Activated CD4-positive, alpha-beta T cell treated with anti-CD3 and anti-CD28 coated beads, Interleukin-2, amount 50 U/mL, for 16 hours (primary cell): ENCODE results near the gene DOCK9.

ENCODE experiments used
- DNase-seq: peaks from one replicate; pipeline ENCODE4 v3.0.0-alpha.2; 2020

Gene DOCK9

DNA sequence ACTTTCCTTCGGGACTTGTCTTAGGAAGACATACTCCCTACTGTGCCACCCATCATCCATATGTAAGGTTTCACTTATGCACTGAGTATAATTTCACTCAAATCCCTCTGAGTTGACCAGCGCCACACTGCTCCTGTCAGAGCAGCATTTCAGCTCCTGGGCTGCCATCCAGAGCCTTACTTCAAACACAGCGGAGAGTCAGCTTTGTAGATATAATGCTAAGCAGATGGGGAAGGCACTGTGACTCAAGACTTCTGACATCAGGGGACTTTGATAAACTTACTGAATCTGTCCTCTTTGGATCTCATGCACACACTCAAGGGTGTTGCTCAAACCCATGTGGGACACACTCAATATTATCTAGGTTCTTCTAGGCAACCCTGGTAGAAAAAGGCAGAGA is 34.9 kb downstream of the DOCK9 start:
- no peak for DNase-seq

- DNase-seq: no peak
Observed at GRCh38 chr13:98942485-98942884, 35.4 kb downstream of the DOCK9 start.

DNA sequence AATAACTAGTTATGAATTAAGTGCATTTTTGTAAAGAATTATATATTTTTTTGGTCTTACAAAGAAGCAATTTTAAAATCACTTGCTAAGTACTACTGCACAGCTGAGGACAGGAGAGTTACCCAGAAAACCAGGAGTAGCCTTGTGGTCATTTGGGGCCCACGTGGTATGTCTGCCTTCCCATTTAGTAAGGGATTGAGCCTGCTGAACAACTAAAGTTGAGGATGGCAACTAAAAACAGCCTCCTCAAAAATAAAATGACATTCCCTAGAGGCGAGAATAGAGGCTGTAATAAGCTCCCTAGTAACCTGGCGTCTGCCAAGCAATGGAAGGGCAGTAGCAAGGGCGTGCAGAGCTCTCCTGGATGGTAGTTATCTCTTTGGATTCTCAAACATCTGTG is 36.3 kb downstream of the DOCK9 start:
- no peak for DNase-seq

DNA sequence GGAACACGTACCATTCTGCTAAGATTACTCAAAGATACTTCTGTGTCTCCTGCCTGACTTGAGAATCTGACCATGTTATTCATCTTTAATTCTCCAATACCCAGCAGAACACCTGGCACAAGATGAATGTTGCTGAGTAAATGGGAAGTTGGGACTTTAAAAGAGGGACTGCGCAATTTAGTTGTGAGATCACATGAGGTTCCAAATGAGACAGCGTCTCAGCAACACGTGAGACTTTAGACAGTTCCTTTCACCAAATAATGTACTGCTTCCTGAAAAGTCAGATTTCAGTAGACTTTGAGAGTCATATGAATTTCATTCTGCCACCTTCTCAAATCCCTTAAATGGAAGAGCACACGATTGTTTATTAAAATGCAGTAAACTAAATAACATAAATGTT is 36.7 kb downstream of the DOCK9 start:
- no peak for DNase-seq

DNA sequence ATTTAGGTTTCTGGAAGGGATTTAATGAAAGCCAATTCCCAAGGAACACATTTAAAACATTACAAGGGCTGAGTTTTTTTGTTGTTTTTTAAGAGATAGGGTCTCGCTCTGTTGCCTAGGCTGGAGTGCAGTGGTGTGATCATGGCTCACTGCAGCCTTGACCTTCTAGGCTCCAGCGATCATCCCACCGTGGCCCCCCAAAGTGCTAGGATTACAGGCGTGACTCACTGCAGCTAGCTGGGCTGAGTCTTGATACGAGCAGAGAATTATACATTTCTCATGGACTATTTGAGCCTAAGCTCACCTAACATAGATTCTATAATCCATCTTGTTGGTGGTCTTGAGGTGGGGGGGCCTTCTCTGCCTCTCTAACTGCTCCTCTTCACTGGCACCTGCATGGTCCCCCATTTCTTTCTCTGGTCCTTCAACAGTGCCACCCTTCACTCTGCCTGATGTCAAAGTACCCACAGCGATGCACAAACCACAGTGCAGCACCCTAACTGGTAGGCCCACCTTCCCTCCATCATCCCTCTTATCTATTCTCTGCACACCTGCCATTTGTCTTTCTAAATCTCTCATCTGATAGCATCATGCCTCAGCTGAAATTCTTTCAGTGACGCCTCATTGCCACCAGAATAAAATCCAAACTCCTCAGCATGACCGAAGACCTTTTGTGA is 37.4 kb downstream of the DOCK9 start:
- DNase-seq: no peak

DNA sequence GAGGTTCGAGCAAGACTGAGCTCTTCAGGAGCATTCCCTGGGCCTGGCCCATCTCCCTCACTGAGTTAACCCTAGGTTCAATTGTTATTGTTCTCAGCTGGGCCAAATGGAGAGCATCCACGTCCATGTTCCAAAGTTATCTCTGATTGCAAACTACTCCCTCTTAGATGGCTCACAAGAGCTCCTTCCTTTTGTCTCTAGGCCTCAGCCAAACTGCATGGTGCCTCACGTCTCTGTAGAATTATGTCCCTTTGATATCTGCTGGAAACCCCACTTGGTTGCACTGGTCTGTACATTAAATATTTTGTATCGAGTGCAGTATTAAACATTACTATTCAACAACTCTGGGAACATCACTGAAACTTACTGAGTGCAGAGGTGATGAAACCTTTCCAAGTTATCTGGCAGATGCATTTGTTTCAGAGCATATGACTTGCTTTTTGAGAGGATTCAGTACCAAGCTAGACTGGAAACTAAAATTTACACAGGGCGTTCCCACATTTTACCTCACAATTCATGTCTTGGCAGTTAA is 38.1 kb downstream of the DOCK9 start:
- DNase-seq: no peak

DNA sequence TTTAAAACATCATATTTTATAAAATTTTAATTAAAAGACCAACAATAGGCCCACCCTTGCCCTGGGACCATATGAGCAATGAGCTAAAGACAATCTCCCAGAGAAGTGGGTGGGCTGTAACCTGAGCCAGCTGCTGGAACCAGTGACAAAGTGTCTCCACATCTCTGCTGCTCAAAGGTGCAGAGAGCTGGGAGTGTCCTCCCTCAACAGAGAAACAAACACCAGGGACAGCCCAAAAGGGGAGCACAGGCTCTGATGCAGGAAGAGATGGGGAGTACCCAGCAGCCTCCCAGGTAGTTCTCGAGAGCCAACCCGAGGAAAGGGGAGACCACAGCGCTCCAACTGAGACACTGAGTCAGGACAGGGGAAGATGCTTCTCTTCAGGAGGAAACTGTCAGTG is 39.1 kb downstream of the DOCK9 start:
- DNase-seq: no peak

GRCh38 chr13:98937911-98938381 is 39.9 kb downstream of the DOCK9 start:
- no peak for DNase-seq

GRCh38 chr13:98934243-98934642 is 43.6 kb downstream of the DOCK9 start:
- DNase-seq: no peak

- no peak for DNase-seq
Observed at GRCh38 chr13:98930151-98930591, 47.7 kb downstream of the DOCK9 start.

DNA sequence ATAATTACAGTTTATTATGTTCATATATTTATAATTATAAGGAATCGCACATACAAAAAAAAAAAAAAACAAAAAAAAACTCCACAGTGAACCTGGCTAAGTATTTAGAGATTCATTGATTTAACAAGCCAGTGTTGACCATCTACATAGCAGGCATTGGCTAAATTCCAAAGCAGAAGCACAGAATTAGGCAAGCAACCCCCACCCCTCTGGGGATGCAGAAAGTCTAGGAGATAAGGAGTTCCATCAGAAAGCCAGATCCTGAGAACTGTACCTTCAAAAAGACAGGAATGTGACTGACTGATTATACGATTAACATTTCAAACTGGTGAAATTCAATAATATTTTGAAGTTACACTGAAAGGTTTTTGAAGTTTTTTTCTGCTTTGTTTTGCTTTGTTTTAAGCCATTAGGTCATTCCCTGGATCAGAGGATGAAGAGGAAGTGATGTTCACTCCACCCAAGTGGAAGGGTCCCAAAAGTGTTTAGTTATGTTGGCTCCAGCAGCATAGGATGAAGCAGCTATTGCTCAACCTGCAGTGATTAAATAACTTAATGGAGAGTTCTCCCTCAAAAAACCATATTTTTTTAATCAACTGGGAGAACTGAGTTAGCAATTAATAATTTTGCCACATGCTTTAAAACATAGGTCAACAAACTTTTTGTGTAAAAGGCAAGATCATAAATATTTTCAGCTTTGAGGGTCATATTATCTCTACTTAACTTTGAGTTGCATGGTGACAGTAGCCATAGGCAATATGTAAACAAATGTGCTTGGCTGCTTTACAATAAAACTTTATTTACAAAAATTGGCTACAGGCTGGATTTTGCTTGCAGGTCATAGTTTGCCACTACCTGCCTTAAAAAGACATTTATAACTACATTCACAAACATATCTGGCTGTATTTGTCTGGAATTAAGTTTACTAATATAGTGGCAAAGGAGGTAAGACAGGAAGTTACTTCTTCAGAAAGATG is 49.6 kb downstream of the DOCK9 start:
- no peak for DNase-seq

GRCh38 chr13:98925949-98926348 is 51.9 kb downstream of the DOCK9 start:
- no peak for DNase-seq

DNA sequence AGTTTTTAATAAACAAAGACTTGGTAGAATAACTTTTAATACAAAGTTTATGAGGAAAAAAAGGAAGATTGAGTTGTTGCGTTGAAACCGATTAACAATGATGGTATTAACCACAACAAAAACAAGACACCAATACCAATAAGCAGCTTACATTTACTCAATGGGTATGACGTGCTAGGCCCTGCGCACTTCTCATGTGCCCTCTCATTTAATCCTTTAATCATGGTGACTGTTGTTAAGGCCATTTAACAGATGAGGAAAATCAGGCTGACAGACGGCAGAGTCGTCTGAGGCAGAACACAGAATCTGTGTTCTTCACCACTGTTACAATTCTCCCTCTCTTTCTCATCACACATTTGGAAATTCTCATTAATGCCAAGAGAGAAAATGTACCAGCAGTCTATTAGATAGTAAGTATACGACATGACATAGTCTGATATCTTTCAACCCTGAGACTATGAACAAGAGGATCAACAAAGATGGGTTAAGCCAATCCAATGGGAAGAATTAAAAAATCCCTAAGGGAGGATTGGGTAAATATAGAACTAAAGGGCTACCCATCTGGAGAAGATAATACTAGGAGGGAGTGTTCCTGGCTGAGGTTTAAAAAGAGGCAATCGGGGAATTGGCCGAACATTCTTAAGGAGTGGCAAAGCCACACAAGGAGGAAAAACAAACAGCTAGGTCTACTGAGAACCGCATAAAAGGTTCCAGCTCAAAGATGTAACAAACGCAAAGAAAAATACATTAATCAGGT is 54.0 kb downstream of the DOCK9 start:
- no peak for DNase-seq

GRCh38 chr13:98922306-98922705 is 55.6 kb downstream of the DOCK9 start:
- no peak for DNase-seq

- no peak for DNase-seq
Observed at GRCh38 chr13:98921786-98922185, 56.1 kb downstream of the DOCK9 start.

DNA sequence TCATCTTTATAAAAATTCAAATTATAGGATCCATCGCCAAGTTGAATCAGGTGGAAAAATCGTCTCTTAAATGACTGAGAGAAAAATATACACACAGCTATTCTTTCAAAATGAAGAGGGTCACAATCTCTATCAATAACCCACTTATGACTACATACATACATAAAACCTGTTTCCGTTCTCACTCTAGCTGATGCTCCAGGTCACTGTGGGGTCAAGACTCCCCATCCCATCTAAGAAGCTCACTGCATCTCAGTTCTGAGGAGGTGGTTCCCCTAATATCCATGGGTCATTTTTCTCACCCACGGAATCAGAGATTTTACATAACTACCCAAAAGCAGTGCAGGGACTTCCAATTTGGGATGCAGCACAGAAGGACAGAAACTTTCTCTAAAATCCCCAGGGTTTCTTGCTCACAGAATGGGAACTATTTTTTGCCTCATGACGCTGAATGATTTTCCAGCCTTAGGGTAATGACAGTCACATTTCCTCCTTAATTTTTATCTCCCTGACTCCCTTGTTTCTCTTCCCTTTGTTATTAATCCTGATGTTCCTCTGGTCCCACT is 56.8 kb downstream of the DOCK9 start:
- DNase-seq: no peak

DNA sequence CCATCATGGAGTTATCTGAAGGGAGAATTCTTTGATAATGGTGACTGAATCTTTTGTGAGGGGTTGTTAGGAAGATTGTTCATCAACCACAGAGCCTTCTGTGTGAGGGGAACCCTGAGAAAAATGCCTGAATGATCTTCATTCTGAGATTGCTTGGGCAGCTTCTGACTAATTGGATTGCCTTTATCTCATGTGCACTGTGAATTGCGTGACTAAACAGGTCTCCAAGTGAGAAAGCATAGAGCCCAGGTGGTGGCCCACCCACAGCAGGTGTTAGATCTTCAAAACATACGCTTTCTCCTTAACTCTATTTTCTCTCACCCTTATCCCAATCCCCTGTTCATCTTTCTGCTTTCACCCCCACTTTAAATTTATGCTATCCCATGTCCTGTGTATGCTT is 58.3 kb downstream of the DOCK9 start:
- peak; percentile 2 for DNase-seq

- DNase-seq: no peak
Observed at GRCh38 chr13:98918771-98919170, 59.1 kb downstream of the DOCK9 start.

DNA sequence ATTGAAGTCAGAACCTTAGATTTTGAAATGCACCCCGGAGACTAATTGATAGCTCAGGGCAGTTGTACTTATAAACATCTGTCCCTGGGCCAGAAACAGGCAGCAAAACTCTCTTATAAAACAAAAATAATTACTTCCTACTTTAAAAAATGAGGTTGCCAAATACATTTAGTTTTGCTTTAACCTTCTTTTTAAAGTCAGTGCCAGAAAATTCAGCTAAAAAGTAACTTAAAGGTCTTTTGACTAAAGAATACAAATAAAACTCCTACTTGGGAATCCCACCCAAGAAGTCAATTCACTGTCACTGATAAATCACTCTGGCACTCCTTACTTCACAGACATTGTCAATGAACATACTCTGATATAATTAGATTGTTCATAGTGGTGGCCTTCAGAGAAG is 60.7 kb downstream of the DOCK9 start:
- no peak for DNase-seq

DNA sequence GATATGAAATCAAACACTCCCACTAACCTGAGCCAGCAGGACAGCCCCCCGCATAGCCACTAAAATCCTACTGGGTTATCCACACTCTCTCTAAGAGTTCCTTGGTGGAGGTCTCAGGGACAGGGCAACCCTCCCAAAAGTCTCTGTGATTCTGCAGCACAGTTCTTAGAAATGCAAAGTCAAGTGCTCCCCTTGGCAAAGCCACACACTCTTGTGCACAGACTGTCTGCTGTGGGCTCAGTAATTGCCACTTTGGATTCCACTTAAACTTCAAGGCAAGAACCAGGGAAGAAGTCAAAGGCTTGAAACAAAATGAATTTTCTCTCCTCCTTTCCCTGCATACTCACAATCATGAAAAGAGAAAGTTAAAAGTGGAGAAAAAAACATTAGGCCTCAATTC is 61.5 kb downstream of the DOCK9 start:
- no peak for DNase-seq

- DNase-seq: no peak
Observed at GRCh38 chr13:98915981-98916380, 61.9 kb downstream of the DOCK9 start.

- DNase-seq: no peak
Observed at GRCh38 chr13:98915563-98915962, 62.3 kb downstream of the DOCK9 start.

- no peak for DNase-seq
Observed at GRCh38 chr13:98913741-98914140, 64.1 kb downstream of the DOCK9 start.
